ENCODE data around the gene SPAG16.

GRCh38 chr2:214232271-214232670 is 948.0 kb downstream of the SPAG16 start:
- TF ChIP-seq SUZ12 (IDR thresholded peaks at IDR 0.05; ENCODE audit: extremely low read depth, insufficient read depth, insufficient read length) (no peak), ZNF274 (IDR thresholded peaks at IDR 0.05; ENCODE audit: low read depth, low read length) (no peak)

Measured in NT2/D1 (cell line).